NCI-H345 treated with DMSO at 0.1 percent for 48 hours (cell line): ENCODE measurements around the gene PAFAH1B2.
"Not testable (repeated sequence)": the region's sequence is repeated elsewhere in the genome, so short reads cannot be mapped to it uniquely, and the experiment has no call there.

ENCODE experiments used
- DNase-seq: peaks from one replicate; lab custom pipeline; 2025; ENCODE audit not compliant: unreplicated experiment; lab: John Stamatoyannopoulos, UW

The PAFAH1B2 gene

GRCh38 chr11:117201658-117202305 lies 57.7 kb downstream of the PAFAH1B2 start:
- DNase-seq: no peak

- no peak for DNase-seq
Observed at GRCh38 chr11:117202386-117203068, 58.4 kb downstream of the PAFAH1B2 start.

- DNase-seq: no peak
Observed at GRCh38 chr11:117203069-117203407, 59.0 kb downstream of the PAFAH1B2 start.

- no peak for DNase-seq
Observed at GRCh38 chr11:117204283-117205080, 60.4 kb downstream of the PAFAH1B2 start.

- no peak for DNase-seq
Observed at GRCh38 chr11:117205211-117205818, 61.2 kb downstream of the PAFAH1B2 start.

GRCh38 chr11:117206111-117206510 lies 62.0 kb downstream of the PAFAH1B2 start:
- not testable (repeated sequence) for DNase-seq

- DNase-seq: not testable (repeated sequence)
Observed at GRCh38 chr11:117206859-117207258, 62.8 kb downstream of the PAFAH1B2 start.

GRCh38 chr11:117207481-117207880 lies 63.4 kb downstream of the PAFAH1B2 start:
- not testable (repeated sequence) for DNase-seq

GRCh38 chr11:117208710-117209109 lies 64.6 kb downstream of the PAFAH1B2 start:
- not testable (repeated sequence) for DNase-seq

- DNase-seq: not testable (repeated sequence)
Observed at GRCh38 chr11:117209351-117210125, 65.5 kb downstream of the PAFAH1B2 start.

- DNase-seq: no peak
Observed at GRCh38 chr11:117210620-117211019, 66.5 kb downstream of the PAFAH1B2 start.

GRCh38 chr11:117212697-117213355 lies 68.7 kb downstream of the PAFAH1B2 start:
- no peak for DNase-seq

GRCh38 chr11:117214404-117215110 lies 70.5 kb downstream of the PAFAH1B2 start:
- no peak for DNase-seq

GRCh38 chr11:117217141-117218084 lies 73.3 kb downstream of the PAFAH1B2 start:
- no peak for DNase-seq

GRCh38 chr11:117218133-117218915 lies 74.2 kb downstream of the PAFAH1B2 start:
- no peak for DNase-seq

GRCh38 chr11:117219001-117219400 lies 74.9 kb downstream of the PAFAH1B2 start:
- DNase-seq: no peak

GRCh38 chr11:117219455-117219854 lies 75.4 kb downstream of the PAFAH1B2 start:
- DNase-seq: no peak

GRCh38 chr11:117219995-117220394 lies 75.9 kb downstream of the PAFAH1B2 start:
- DNase-seq: no peak
